HG03060 (cell line): Measurements from ENCODE around the gene FAM200A.
"Not testable (repeated sequence)": the region's sequence is repeated elsewhere in the genome, so short reads cannot be mapped to it uniquely, and the experiment has no call there.

ENCODE experiments used
- ATAC-seq: cut with Tn5 transposase; IDR thresholded peaks from one replicate; pipeline ENCODE4 v1.9.1; 2021; ENCODE audit warnings: low read depth, moderate number of reproducible peaks; ENCODE audit not compliant: unreplicated experiment

Gene FAM200A

DNA sequence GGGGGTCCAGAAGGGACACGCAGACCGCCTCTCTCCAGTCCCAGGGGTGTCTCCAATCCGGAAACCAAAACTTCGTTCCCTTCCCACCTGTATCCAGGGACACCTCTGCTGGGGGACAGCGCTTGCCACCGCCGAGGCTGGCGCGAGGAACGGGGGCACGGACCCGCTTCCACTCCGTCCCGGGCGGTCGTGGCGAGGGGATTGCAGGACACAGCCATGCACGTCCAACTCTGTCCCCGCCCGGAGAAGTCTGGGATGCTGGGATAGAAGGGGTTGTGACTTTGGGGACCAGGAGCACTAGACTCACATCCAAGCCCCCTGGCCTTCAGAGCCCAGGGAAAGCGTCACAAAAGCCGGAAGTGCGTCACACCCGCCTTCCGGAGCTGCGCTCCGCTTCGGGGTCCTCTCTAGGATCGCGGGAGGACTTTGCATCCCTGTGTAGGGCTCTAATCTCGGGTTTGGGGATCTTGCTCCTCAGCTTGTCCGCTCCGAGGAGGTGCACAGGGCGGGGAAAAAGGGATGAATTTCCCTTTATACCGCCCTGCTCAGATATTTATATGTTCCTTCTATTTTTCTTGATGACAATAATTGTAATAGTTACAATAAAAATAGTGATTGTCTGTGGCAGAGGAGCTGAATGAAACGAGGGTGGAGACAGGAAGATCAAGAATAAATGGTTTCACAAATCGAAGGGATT lies at the start of gene FAM200A:
TSS of gene FAM200A (minus strand) at position 348 of the 697 bp plus-strand sequence. CDS start 3,707 bp downstream, outside the sequence.
- peak; percentile 60 for ATAC-seq

DNA sequence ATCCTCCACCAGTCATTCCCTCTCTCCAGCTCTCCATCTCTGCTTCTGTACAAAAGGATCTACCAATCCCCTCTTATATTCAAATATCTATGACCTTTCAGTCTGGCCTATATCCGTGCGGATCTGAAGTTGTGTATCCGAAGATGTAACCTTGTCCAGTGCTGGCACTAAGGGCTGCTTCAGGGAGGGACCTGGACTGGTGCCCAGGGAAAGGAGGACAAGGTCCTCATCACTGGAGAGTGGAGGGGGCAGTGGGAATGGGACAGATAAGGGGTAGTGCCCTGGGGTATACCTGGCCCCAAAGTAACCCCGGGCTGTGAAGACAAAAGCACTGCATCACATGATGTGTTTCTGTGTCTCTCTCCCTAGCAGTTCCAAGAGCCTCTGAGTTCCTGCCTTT lies 47.9 kb upstream of the FAM200A start:
- no peak for ATAC-seq

DNA sequence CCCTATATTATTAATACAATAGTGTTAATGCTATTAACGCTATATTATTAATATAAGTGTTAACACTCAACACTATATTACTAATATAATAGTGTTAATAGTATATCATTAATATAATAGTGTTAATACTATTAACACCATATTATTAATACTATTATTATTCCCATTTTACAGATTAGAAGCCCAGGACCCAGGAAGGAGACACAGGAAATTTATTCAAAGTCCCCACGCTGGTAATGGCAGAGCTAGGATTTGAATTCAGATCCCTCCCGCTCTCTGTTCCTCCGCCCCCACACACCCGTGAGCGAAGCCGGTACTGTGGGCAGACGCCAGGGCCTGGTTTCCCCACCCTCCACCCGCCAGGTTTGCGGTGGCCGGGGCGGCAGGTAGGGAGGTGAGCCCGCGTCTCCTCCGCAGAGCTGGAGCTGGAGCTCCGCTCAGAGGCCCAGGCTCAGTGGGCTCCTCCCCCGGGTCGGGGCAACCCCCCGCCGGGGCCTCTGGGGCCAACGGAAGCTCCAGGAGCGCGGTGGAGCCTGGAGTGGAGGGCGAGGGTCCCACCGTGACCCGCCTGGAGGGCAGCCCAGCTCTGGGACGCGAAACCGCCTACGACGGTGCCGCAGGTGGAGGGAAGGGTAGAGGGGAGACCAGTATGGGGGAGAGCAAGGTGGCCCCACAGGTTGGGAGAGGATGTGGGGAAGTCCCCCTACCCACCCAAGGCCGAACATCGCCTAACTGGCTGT lies 46.0 kb upstream of the FAM200A start, which contains the start of gene TMEM225B:
TSS of gene TMEM225B (plus strand) at position 506 of the 740 bp plus-strand sequence. CDS start 6,122 bp downstream, outside the sequence.
- no peak for ATAC-seq

DNA sequence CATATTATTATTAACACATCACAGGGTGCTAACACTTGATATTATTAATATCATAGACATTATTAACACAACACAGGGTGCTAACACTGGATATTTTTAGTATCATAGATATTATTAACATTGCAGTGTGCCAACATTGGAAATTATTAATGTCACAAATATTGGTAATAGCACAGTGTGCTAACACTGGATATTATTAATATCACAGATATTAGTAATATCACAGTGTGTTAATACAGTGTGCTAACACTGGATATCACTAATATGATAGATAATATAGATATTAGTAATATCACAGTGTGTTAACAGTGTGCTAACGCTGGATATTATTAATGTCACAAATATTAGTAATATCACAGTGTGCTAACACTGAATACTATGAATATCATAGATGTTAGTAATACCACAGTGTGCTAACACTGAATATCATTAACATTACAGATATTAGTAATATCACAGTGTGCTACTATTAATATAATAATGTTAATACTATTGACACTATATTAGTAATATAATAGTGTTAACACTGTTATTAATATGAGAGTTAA lies 44.6 kb upstream of the FAM200A start:
- no peak for ATAC-seq

DNA sequence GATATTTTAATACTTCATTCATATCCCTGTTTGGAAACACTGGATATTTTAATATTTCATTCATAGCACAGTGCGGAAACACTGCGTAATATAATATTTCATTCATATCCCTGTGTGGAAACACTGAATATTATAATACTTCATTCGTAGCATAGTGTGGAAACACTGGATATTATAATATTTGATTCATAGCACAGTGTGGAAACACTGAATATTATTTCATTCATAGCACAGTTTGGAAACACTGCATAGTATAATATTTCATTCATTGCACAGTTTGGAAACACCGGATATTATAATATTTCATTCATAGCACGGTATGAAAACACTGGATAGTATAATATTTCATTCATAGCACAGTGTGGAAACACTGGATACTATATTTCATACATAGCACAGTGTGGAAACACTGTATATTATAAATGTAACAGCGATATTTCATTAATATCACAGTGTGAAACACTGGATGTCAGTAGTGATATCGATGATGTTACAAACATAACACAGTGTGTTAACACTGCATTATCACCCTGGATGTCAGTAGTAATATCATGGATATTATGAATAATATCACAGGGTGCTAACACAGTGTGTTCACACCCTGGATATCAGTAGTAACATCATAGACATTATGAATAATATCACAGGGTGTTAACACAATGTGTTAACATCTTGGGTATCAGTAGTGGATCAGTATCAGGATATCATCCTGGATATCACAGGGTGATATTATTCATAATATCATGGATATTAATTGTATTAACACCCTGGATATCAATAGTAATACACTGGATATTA lies 43.2 kb upstream of the FAM200A start:
- no peak for ATAC-seq

DNA sequence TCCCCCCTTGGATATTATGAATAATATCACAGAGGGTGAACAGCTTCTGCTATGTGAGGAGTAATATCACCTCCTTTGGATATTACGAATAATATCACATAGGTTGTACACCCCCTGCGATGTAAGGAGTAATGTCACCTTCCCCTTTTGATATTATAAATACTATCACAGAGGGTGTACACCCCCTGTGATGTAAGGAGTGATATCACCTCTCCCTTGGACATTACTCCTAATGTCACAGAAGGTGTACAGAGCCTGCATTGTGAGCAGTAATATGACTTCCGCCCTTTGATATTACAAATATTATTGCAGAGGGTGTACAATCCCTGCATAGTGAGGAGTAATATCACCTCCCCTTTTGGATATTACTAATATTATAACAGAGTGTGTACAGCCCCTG lies 37.0 kb upstream of the FAM200A start:
- ATAC-seq: no peak

DNA sequence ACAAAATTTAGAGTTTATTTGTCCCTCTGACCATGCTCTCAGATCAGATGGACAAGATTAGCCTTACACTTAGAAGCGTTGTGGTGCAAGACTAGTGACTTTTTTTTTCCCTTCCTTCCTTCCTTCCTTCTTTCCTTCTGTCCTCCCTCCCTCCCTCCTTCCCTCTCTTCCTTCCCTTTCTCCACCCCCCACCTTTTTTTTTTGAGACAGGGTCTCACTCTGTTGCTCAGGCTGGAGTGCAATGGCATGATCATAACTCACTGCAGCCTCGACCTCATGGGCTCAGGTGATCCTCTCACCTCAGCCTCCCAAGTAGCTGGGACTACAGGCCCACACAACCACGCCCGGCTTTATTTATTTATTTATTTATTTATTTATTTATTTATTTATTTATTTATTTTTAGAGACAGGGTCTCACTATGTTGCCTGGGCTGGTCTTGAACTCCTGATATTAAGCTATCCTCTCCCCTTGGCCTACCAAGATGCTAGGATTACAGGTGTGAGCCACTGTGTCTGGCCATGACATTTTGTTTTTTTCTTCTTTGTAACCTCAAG lies 28.9 kb upstream of the FAM200A start:
- not testable (repeated sequence) for ATAC-seq

DNA sequence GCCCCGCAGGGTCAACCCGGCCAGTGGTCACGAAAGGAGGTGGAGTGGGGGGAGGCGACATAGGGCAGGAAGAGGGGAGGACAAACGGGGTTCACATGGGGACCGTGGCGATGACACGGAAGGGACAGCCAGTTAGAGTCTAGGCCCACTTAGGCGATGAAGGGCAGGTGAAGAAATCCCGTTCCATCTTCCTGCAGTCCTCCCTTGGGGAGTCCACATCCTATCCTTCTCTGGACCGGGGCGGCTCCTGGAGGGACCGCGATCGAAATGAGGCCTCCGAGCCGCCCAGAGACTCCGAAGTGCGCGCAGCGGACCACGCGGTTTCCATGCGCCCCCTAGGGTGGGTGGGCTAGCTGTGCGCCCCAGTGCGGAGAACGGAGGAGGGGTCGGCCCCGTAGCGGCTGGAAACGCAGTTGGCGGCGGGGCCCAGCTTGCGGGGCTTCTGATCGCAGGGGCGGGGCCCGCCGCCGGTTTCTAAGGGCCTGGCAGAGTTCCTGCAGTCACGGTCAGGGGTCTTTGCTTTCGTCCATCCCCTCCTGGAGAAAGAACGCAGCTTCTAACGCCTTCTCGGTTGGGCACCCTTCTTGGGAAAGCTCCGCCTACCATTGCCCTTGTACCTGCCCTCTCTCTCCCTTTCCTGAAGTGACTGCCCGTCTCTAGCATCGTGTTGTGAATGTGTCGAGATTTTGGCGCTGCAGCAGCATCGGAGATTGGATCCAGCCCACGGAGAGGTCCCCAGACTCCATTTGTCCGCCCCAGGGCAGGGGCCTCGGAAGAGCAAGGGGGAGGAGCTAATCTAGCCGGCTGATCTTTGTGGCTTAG lies 28.3 kb upstream of the FAM200A start:
- ATAC-seq: no peak

DNA sequence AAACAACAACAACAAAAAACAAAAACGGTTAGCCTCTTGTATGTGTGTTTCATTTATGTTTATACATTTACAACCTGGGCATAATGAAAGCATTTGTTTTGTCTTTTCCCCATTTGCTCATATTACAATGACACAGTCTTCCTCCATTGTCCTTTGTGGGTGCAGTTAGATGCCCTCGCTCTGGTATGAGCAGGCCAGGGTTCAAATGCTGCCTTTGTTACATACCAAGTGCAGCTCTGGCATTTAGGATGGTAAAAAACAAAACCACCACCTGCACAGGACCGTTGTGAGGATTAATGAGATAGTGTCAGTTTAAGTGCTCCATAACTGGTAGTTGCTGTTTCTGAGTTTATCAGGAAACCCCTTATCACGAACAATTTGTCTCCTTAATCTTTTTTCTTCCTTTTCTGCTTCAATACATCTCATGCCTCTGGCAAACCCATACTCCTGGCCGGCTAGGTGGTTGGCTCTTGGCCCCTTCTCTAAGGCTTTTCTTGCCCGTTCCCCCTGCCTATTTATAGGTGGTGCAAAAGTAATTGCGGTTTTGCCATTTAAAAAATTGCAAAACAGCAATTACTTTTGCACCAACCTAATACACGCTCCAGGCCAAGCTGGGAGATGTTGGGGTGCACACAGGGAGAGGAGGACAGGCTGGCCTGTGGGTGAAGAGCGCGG lies 27.5 kb upstream of the FAM200A start:
- ATAC-seq: no peak

DNA sequence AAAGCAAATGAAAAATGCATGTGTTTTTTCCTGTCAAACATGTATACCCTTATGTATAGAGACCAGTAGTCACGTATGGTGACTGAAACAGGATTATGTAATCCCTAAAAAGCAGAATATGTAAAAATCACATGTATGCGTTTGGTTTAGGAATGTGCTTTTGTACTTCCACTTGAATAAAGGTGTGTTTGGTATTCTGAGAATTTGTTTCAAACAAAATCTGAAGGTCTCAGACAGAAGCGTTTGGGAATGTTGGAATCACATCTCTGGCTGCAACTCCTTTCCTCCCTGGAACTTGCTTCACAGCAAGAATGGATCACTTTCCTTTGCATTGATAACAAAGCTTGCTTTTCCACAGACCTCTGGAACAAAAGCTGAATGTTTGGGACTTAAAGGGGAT lies 24.3 kb upstream of the FAM200A start:
- ATAC-seq: no peak

DNA sequence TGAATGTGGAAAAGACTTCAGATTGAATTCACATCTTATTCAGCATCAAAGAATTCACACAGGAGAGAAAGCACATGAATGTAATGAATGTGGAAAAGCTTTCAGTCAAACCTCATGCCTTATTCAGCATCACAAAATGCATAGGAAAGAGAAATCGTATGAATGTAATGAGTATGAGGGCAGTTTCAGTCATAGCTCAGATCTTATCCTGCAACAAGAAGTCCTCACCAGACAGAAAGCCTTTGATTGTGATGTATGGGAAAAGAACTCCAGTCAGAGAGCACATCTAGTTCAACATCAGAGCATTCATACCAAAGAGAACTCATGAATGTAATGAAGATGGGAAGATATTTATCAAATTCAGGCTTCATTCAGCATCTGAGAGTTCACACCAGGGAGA lies 21.3 kb upstream of the FAM200A start:
- no peak for ATAC-seq

DNA sequence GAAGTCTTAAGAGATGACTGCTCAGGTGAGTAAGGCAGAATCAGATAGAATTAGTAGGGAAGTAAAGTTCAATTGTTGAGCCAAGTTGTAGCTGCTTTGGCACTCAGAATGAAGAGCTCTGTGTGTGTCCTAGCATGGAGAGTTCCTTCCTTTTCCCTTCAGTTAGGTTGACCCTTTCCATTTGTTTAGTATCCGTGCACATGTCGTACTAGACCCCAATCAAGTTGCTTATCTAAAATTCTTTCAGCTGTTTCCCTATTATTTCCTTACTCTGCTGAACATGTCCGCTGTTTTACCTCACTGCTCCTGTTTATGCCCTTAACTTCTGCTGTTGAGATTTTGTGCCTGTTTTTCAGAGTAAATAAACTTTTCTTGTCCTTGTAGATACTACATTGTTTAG lies 19.9 kb upstream of the FAM200A start:
- no peak for ATAC-seq

DNA sequence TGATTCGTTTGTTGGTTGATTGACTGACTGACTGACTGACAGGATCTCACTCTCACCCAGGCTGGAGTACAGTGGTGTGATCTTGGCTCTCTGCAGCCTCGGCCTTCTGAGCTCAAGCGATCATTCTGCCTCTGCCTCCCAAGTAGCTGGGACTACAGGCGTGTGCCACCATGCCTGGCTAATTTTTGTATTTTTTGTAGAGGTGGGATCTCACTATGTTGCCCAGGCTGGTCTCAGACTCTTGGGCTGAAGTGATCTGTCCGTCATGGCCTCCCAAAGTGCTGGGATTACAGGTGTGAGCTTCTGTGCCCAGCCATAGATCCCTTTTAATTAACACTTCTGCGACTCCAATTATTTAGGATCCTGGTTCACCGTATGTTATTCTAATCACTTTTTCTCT lies 16.9 kb upstream of the FAM200A start:
- not testable (repeated sequence) for ATAC-seq

DNA sequence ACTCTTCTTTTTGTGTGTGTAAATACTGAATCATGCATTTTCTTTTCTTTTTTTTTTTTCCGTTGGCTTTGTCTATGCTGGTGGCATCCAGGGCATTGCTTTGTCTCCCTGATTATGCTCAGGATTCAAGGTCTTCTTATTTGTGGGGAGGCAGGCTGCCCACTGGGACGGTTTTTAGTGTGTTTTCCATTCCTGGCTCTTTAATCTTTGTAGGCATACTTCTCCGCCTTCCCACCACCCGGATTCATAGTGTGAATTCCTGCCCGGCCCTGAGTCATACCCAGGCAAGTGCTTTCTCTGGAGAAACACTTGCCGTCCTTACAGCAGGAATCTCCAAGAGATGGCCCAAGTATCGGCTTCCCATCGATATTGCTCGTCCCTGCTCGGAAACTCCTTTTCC lies 11.7 kb upstream of the FAM200A start:
- ATAC-seq: no peak

DNA sequence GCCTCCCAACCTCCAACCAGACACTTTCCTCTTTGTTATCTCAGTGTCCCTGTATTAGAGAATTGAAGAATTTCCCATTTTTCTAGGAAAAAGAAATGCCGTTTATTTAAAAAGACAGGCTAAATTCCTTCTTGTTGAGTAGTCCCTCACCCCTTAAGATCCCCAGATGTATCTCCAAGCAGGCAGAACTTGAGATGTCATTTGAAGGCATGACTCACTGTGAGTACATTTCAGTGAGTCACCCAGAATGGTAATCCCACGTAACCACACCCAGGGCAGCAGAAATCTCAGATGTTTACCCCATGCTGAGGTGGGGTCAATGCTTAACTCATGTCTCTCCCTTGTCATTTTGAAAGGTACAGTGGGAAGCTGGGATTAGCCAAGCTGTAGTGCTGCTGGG lies 10.9 kb upstream of the FAM200A start:
- no peak for ATAC-seq

DNA sequence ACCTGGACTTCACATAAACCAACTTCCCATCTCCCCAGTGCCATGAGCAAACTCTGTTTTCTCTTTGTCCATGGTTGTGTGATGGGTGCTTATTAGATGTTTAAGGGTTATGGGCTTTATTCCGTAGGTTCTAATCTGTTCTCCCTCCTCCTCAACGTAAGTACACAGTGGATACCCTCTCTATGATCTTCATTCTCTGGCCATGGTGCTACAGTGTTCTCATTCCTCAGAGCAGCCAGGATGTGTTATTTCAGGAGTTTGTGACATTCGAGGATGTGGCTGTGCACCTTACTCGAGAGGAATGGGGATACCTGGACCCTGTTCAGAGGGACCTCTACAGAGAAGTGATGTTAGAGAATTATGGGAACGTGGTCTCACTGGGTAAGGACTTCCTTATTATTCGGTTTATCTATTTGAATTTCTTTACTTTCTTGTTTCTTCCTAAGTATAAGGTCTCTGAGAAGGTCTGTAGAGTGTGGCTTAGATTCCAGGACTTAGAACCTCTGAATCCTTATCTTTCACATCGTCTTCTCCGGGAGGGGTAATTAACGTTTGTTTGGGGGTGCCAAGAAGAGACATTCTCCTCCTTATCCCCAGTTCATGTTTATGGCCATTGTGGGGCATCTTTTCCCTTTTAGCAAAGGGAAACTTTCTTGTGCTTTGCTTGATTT lies 10.3 kb upstream of the FAM200A start:
- no peak for ATAC-seq

DNA sequence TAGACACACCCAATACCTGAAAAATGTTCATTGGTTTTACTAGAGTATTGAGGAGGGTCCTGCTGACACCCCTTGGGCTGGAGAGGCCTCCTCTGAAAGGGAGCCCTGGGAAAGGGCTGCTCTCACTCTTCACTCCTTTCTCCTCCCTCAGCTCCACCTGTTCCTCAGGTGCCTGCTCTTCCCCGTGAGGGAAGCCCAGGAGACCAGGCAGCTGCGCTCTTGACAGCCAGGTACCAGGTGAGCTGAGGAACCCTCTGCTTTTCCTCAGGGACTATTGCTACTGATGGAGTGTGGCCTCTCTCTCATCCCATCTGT lies 9.8 kb upstream of the FAM200A start:
- no peak for ATAC-seq

DNA sequence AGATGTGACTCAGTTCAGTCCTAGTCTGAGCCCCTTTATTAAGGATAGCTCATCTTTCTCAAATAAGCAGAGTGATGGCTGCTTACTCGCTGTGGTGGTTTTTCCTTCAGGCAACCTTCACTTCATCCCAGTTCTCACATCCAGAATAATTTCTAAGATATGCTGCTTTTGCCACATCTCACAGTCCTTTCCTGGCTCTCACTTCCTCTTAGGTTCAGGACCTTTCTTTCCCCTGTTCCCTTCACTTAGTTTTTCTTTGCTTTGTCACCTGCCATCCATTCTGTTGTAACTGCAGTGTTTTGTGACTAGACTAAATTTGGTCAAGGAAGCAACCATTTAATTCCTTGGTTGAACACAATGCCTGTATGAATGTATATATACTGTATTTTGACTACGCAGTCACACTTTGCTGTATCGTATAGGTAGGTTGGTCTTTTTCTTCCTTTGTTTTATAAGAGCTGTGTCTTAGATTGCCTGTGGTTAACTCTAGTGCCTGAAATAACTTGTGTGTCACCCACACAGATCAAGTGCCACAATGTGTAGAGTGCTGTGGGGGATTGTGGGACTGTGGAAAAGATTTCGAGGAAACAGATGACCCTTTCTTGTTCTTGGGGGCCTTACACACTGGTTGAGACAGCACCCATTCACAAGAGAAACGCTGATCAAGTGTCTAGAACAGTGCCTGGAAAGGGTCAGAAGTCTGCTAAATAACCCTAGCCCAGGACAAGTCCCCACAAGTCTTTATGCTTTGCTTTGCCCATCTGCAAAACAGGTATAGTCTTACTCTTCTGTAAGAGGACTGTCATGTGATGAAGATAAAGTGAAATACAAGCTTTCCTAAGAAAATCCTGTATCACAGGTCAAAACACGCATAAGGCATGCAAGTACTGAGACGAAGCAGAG lies 9.2 kb upstream of the FAM200A start:
- no peak for ATAC-seq
